Esophagus squamous epithelium (tissue), 5 donors: Measurements from ENCODE around the gene ASXL2. TPM values are rescaled to one million over a fixed set of nuclear protein-coding genes. Genes with fewer than 3 reads are reported as not detected.

Source experiments
- DNase-seq: peaks from one replicate; lab custom pipeline; 2025; lab: John Stamatoyannopoulos, UW
- H3K27ac ChIP-seq, 4 donors: fragments of 200-600 bp; sonication (generic); one replicate each; pipeline ENCODE4 v1.5.1; 2016 to 2019; ENCODE audit warnings: mild to moderate bottlenecking in 1 of 4
- H3K27me3 ChIP-seq, 4 donors: fragments of 200-600 bp; sonication (generic); 1 replicate in 3 of 4; 2 replicates in 1 of 4; pipeline versions ENCODE4 v1.5.1 to v1.6.0; 2017 to 2021; ENCODE audit warnings: antibody characterized with exemption in 1 of 4
- H3K36me3 ChIP-seq, 3 donors: fragments of 200-600 bp; sonication (generic); one replicate each; pipeline ENCODE4 v1.5.1; 2016 to 2019
- H3K4me1 ChIP-seq, 3 donors: fragments of 200-600 bp; sonication (generic); one replicate each; pipeline ENCODE4 v1.5.1; 2017 to 2019
- H3K4me3 ChIP-seq, 4 donors: fragments of 200-600 bp; sonication (generic); 1 replicate in 3 of 4; 2 replicates in 1 of 4; pipeline ENCODE4 v1.5.1; 2016 to 2019; ENCODE audit warnings: mild to moderate bottlenecking in 2 of 4, moderate library complexity in 1 of 4
- H3K9me3 ChIP-seq, 3 donors: fragments of 200-600 bp; sonication (generic); one replicate each; pipeline ENCODE4 v1.5.1; 2016 to 2019
- POLR2A ChIP-seq, 4 donors: fragments of 450-650 bp; IDR thresholded peaks; one replicate each; pipeline ENCODE4 v1.6.1; 2017; ENCODE audit warnings: antibody characterized with exemption in 4 of 4, mild to moderate bottlenecking in 4 of 4, moderate library complexity in 3 of 4
- WGBS, 2 donors: methylation state at CpG; one replicate each; pipeline ENCODE4 v1.1.5; 2018; 5-methylcytosine and 5-hydroxymethylcytosine counted together
- intact Hi-C: fragments of 100-400 bp; cut with DNase I; formaldehyde crosslinking; loops from one replicate; pipeline ENCODE4 v1.15.0; 2022
- total RNA-seq, 4 donors: library from RNA; depleted of rRNA; stranded (reverse); fragments of >200 nt; gene quantifications; one replicate each; pipeline ENCODE4 v1.1.0, GENCODE V29; 2016
- TF ChIP-seq, protein P1 (sequence below), 6 experiments: fragments of 450-650 bp in 4 of 6; fragments of 200-600 bp in 2 of 6; sonication (generic) in 2 of 6; IDR thresholded peaks; one replicate each; pipeline ENCODE4 v1.5.1; 2016 to 2019; ENCODE audit warnings: antibody characterized with exemption in 6 of 6, mild to moderate bottlenecking in 4 of 6, moderate library complexity in 4 of 6
- donor health status: DM: yes; HTN: yes; CAD: no.

ASXL2 gene
- total RNA-seq, 4 donors from 2014 or later: 15.3 to 17.5 (median 16.3) TPM

- Histone ChIP-seq H3K27ac (no peak overlapping the region), H3K4me1 (peaks cover 0 to 9% (median 0%) of the 10 kb centered on the region in 3 donors), H3K4me3 (no peak overlapping the region), H3K9me3 (no peaks in the 10 kb centered on the region), H3K36me3 (peaks cover 0 to 27% (median 3%) of the 10 kb centered on the region in 3 donors), H3K27me3 (no peaks in the 10 kb centered on the region)
- 72 to 88% methylated on average over 5 of the region's 5 CpGs for WGBS, 2 donors
- DNase-seq: no peak
- intact Hi-C loops: no loop called here
- TF ChIP-seq POLR2A (IDR thresholded peaks at IDR 0.05): no peak
- TF ChIP-seq, protein P1, sequence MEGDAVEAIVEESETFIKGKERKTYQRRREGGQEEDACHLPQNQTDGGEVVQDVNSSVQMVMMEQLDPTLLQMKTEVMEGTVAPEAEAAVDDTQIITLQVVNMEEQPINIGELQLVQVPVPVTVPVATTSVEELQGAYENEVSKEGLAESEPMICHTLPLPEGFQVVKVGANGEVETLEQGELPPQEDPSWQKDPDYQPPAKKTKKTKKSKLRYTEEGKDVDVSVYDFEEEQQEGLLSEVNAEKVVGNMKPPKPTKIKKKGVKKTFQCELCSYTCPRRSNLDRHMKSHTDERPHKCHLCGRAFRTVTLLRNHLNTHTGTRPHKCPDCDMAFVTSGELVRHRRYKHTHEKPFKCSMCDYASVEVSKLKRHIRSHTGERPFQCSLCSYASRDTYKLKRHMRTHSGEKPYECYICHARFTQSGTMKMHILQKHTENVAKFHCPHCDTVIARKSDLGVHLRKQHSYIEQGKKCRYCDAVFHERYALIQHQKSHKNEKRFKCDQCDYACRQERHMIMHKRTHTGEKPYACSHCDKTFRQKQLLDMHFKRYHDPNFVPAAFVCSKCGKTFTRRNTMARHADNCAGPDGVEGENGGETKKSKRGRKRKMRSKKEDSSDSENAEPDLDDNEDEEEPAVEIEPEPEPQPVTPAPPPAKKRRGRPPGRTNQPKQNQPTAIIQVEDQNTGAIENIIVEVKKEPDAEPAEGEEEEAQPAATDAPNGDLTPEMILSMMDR (IDR thresholded peaks at IDR 0.05): no peak
Measured at GRCh38 chr2:25867396-25868003, 10.8 kb downstream of the ASXL2 start.

GRCh38 chr2:25856377-25856776 lies 21.9 kb downstream of the ASXL2 start:
- H3K27me3 ChIP-seq: no peaks in the 10 kb centered on the region
- peaks cover 0 to 9% (median 4%) of the 10 kb centered on the region in 3 donors for H3K4me1 ChIP-seq
- DNase-seq: no peak
- no peak for TF ChIP-seq POLR2A (IDR thresholded peaks at IDR 0.05)
- TF ChIP-seq, protein P1 (IDR thresholded peaks at IDR 0.05): no peak
- intact Hi-C loops: no loop called here
- H3K4me3 ChIP-seq: no peak overlapping the region
- WGBS, 2 donors: 96% methylated on average over 6 to 7 of the region's 9 CpGs
- H3K9me3 ChIP-seq: no peaks in the 10 kb centered on the region
- no peak overlapping the region for H3K27ac ChIP-seq
- H3K36me3 ChIP-seq: peaks cover 0 to 14% (median 0%) of the 10 kb centered on the region in 3 donors

- no peak overlapping the region for H3K27ac ChIP-seq
- no peak for DNase-seq
- intact Hi-C loops: no loop called here
- H3K4me1 ChIP-seq: peaks cover 0 to 12% (median 4%) of the 10 kb centered on the region in 3 donors
- no peaks in the 10 kb centered on the region for H3K9me3 ChIP-seq
- no peak overlapping the region for H3K4me3 ChIP-seq
- no peak for TF ChIP-seq POLR2A (IDR thresholded peaks at IDR 0.05)
- TF ChIP-seq, protein P1 (IDR thresholded peaks at IDR 0.05): no peak
- WGBS, 2 donors: 85 to 93% methylated on average over 3 of the region's 3 CpGs
- H3K27me3 ChIP-seq: no peaks in the 10 kb centered on the region
- H3K36me3 ChIP-seq: peaks cover 0 to 14% (median 0%) of the 10 kb centered on the region in 3 donors
Measured at GRCh38 chr2:25855065-25855464, 23.2 kb downstream of the ASXL2 start.

DNA sequence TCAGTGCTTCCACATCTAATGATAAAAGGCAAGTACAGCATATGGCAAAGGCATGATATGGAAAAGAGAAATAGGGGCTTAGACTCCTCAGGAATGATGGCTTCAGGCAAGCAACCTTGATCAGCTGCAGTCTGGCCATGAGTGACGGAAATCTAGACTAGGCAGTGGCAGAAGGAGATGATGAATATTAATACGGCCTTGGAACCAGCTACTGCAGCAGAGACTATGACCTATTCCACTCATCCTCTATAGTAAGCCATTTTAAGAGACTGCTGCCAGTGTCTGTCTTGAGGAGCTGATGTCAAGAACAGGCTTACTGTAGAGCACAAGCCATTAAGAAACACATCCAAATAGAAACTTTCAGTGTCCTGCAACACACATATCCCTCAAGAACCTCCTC lies 23.7 kb downstream of the ASXL2 start:
- H3K27ac ChIP-seq: no peak overlapping the region
- intact Hi-C loops: no loop called here
- peaks cover 0 to 14% (median 0%) of the 10 kb centered on the region in 3 donors for H3K36me3 ChIP-seq
- DNase-seq: no peak
- no peak overlapping the region for H3K4me3 ChIP-seq
- TF ChIP-seq, protein P1 (IDR thresholded peaks at IDR 0.05): no peak
- no peak for TF ChIP-seq POLR2A (IDR thresholded peaks at IDR 0.05)
- H3K4me1 ChIP-seq: peaks cover 0 to 12% (median 4%) of the 10 kb centered on the region in 3 donors
- H3K27me3 ChIP-seq: no peaks in the 10 kb centered on the region
- no peaks in the 10 kb centered on the region for H3K9me3 ChIP-seq
- WGBS, 2 donors: 86 to 96% methylated on average over 2 of the region's 2 CpGs

- Histone ChIP-seq H3K27ac (no peak overlapping the region), H3K4me1 (peaks cover 0 to 9% (median 4%) of the 10 kb centered on the region in 3 donors), H3K27me3 (no peaks in the 10 kb centered on the region), H3K36me3 (peaks cover 0 to 14% (median 0%) of the 10 kb centered on the region in 3 donors), H3K9me3 (no peaks in the 10 kb centered on the region), H3K4me3 (no peak overlapping the region)
- DNase-seq: no peak
- TF ChIP-seq, protein P1 (IDR thresholded peaks at IDR 0.05): no peak
- TF ChIP-seq POLR2A (IDR thresholded peaks at IDR 0.05): no peak
- 77 to 79% methylated on average over 5 of the region's 5 CpGs for WGBS, 2 donors
- intact Hi-C loops: no loop called here
Measured at GRCh38 chr2:25853038-25853638, 25.1 kb downstream of the ASXL2 start.
